Erythroblast (primary cell): ENCODE measurements around the gene POU2AF3.

Experiments
- GATA1 ChIP-seq: IDR thresholded peaks from 2 replicates; pipeline ENCODE4 v1.6.1; 2011; ENCODE audit warnings: low read depth, mild to moderate bottlenecking, control low read depth, low read length, moderate library complexity
- POLR2A ChIP-seq: IDR thresholded peaks from 2 replicates; pipeline ENCODE4 v1.6.1; 2011; ENCODE audit warnings: mild to moderate bottlenecking, low read length

DNA sequence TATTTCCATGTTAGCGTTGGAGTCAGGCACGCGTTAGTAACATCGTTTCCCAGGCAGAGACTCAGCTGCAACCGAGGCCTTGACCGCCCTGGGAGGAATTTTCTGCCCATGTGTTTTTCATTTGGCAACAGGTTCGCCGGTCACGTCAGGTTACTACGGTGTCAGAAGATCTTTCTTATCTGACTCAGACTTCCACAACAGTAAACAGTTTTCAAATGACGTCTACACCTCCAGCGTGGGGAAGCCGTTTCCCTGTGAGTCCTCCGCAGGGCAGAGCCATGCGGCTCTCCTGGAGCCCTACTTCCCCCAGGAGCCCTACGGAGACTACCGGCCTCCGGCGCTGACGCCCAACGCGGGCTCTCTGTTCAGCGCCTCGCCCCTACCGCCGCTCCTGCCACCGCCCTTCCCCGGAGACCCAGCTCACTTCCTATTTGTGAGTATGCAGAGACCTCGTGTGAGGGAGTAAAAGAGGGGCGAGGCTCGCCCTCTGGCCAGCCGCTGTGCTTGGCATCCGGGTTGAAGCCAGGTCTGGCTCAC, 14.3 kb upstream of the POU2AF3 start:
- TF ChIP-seq POLR2A (no peak), GATA1 (no peak)
